ENCODE data around the gene AFF4.
"Not testable (repeated sequence)": the region's sequence is repeated elsewhere in the genome, so short reads cannot be mapped to it uniquely, and the experiment has no call there.

The AFF4 gene

DNA sequence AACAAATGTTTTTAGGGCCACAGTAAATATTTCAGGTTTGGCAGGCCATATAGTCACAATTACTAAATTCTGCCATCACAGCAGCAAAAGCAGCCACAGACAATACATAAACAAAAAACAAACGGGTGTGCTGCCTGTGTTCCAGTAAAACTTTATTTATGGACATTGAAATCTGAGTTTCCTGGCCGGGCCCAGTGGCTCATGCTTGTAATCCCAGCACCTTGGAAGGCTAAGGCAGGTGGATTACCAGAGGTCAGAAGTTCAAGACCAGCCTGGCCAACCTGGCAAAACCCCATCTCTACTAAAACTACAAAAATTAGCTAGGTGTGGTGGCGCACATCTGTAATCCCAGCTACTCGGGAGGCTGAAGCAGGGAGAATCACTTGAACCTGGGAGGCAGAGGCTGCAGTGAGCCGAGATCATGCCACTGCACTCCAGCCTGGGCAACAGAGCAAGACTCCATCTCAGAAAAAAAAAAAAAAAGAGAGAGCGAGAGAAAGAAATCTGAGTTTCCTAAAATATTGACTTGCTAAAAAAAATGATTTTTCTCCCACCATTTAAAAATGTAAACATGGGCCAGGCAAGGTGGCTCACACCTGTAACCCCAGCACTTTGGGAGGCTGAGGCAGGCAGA is 7.2 kb downstream of the AFF4 start:
- not testable (repeated sequence) for DNase-seq

- no peak for DNase-seq
These were observed 9.7 kb downstream of the AFF4 start for GRCh38 chr5:132953710-132954109.

GRCh38 chr5:132952829-132953228 is 10.6 kb downstream of the AFF4 start:
- no peak for DNase-seq

DNA sequence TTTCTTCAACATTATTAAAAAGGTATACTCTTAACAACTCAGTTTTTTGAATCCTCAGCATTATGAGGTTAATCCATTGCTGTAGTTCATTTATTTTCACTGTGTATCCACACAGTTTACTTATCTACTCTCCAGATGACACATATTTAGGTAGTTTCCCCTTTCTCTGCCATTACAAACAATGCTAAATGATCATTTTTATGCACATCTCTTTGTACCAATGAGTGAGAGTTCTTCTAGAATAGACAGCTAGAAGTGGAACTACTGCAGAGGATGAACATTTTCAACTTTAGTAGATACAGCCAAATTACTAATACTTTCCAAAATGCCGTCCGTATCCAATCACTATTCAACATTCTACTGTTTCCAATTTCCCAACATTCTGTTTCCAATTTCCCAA is 11.5 kb downstream of the AFF4 start:
- no peak for DNase-seq

DNA sequence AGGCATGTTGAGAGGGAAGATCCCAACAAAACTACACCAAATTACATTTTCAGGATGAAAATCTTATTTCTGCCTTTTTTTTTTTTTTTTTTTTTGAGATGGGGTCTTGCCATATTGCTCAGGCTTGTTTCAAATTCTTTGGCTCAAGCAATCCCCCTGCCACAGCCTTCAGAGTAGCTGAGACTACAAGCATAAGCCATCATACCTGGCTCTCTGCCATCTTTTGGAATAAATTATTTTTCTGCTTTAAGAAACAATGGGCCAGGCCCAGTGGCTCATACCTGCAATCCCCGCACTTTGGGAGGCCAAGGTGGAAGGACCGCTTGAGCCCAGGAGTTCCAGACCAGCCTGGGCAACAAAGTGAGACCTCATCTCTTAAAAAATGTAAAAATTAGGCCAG is 14.3 kb downstream of the AFF4 start:
- DNase-seq: no peak

GRCh38 chr5:132947671-132948070 is 15.8 kb downstream of the AFF4 start:
- DNase-seq: no peak

GRCh38 chr5:132945315-132945714 is 18.1 kb downstream of the AFF4 start:
- DNase-seq: not testable (repeated sequence)

DNA sequence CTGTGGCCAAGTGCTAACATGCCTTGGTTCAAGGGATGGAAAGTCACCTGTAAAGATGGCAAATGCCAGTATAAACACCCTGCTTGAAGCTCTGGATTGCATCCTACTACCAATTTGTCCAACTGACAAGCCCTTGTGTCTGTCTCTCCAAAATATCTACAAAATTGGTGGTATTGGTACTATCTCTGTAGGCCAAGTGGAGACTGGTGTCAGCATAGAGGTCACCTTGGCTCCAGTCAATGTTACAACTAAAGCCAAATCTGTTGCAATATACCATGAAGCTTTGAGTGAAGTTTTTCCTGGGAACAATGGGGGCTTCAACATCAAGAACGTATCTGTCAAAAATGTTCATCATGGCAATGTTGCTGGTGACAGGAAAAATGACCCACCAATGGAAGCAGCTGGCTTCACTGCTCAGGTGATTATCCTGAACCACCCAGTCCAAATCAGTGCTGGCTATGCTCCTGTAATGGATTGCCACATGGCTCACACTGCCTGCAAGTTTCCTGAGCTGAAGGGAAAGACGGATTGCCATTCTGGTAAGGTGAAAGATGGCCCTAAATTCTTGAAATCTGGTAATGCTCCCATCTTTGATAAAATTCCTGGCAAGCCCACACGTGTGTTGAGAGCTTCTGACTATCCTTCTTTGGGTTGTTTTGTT is 19.9 kb downstream of the AFF4 start:
- no peak for DNase-seq

DNA sequence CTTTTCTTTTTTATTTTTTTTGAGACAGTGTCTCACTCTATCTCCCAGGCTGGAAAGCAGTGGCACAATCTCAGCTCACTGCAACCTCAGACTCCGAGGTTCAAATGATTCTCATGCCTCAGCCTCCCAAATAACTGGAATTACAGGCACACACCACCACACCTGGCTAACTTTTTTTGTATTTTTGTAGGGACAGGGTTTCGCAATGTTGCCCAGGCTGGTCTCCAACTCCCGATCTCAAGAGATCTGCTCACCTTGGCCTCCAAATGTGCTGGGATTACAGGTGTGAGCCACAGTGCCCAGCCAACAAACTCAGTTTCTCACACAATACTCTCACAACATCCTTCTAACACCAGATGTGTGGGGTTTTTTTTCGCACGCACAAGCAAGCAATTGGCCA is 22.1 kb downstream of the AFF4 start:
- DNase-seq: no peak

DNA sequence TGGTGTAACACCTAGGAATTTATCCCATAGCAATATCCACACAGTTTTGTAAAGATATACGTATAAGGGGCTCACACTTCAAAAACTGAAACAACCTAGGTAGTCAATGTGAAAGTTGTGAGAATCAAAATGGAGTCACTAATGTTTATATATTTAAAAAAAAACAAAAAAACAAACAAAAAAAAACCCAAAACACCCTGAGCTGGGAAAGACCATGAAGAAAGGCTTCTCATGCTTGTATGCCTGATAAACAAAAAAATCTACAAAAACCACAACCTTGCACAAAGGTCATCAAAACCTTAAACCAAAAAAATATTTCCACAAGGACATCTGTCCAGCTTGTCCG is 35.4 kb downstream of the AFF4 start:
- no peak for DNase-seq

DNA sequence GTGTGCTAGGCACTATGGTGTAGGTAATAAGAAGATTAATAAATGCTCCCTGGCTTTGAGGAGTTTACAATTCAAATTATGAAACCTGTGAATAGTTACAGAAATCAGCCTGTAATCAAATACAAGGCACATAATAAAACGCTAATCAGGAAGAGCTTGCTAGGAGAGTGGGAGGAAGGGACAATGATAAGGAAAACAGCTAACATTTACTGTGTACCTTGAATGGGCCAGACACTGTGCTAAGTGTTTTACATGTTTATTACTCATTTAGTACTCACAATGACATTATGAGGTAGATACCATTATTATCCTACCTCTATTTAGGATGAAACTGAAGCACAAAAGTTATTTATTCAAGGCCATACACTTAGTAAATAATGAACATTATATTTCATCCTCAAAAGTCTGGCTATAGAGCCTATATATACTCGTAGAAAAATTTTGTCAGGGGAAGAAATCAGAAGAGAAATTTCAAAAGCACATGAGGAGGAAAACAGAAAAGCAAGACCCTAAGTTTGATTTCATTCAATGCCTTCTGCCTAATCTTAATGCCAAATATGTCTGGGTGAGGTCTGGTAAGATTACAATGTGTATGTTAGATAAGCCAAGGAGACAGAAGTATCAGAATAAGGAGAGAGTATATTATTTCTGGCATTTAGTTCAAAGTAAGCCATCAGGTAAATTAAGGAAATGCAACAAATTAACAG is 35.9 kb downstream of the AFF4 start:
- DNase-seq: no peak

GRCh38 chr5:132926437-132926836 is 37.0 kb downstream of the AFF4 start:
- no peak for DNase-seq

DNA sequence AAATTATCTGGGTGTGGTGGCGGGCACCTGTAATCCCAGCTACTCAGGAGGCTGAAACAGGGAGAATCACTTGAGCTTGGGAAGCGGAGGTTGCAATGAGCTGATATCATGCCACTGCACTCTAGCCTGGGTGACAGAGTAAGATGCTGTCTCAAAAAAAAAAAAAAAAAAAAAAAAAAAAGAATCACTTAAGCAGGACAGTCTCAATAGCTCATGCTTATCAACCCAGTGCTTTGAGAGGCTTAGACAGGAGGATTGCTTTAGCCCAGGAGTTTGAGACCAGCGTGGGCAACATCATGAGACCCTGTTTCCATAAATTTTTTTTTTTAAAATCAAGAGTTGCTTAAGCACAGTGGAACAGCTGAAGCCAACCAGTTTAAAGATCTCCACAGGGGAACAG is 47.3 kb downstream of the AFF4 start:
- DNase-seq: no peak

DNA sequence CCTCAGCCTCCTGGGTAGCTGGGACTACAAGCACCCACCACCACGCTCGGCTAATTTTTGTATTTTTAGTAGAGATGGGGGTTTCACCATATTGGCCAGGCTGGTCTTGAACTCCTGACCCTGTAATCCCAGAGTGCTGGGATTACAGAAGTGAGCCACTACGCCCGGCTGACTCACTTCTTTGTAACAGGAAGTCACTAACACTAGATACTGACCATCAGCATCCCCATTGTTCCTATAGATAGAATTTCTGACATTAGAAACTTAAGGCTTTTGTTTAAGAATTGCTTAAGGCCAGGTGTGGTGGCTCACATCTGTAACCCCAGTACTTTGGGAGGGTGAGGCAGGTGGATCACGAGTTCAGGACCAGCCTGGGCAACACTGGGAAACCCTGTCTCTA is 47.8 kb downstream of the AFF4 start:
- DNase-seq: no peak

DNA sequence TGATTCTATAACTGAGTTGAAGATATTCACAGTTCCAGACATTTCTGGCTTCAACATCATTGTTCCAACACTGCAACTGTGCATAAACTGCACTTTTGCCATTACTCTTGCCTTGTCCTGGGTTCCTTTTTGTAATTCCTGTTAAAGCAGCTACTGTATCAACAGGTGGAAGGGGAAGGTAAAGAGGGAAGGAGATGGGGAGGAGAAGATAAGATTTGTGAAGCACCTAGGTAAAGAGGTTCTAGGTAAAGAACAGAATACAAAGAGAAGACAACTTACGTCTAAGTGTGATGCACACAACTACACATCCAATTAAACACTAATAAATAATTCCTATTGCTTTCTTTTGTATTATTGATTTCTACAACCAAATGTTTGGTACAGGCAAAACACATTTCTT is 53.7 kb downstream of the AFF4 start:
- DNase-seq: no peak

GRCh38 chr5:132907161-132907560 is 56.3 kb downstream of the AFF4 start:
- no peak for DNase-seq

DNA sequence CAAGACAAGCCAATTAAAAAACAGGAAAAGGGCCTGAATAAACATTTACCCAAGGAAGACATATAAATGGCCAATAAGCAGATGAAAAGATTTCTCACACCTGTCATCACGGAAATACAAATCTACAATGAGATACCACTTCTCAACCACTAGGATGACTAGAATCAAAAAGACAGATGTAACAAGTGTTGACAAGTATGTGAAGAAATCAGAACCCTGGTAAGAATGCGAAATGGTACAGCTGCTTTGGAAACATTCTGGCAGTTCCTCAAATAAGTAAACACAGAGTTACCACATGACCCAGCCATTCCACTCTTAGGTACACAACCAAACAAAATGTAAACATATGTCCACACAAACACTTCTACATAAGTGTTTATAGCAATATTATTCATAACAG is 57.5 kb downstream of the AFF4 start:
- DNase-seq: no peak

- DNase-seq: no peak
These were observed 61.7 kb downstream of the AFF4 start for GRCh38 chr5:132901730-132902129.

DNA sequence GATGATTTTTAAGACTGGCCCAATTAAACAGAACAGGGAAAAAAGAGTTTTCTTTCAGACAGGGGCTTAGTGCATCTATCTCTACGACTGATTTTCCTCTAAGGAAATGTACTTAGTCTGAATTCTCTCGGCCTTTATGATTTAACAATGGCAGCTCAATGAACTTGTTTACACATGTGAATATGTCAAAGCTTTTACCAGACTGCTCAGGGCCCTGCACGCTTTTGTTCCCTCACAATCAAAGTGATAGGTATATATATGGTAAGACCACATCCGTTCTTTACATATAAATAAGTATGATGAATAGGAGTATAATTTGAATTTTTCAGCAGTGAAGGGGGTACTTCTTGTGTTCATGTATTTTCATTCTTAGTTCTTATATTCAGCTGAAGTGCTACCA is 62.4 kb downstream of the AFF4 start:
- DNase-seq: no peak

GRCh38 chr5:132898094-132898493 is 65.3 kb downstream of the AFF4 start:
- DNase-seq: no peak

DNA sequence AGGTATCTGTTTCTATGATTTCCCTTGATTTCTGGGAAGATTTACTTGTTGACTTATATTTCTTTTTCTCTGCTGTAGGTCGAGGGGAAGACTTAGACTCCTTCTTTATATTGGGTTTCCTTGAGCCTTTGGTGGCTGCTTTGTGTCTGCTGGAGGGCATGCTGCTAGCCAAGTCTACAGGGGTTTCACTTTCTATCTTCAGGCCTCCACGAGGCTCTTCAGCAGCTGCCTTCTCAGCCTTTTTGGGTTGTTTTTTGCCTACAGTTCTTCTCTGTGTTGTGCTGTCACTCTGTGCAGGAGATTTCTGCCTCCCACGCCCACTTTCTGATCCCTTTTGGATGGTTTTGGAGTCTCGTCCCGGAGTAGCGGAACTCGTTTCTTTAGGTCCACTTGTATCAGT is 66.7 kb downstream of the AFF4 start:
- no peak for DNase-seq

GRCh38 chr5:132895719-132896305 is 67.6 kb downstream of the AFF4 start:
- DNase-seq: no peak

- DNase-seq: no peak
These were observed 72.6 kb downstream of the AFF4 start for GRCh38 chr5:132890817-132891216.

GRCh38 chr5:132889501-132889900 is 73.9 kb downstream of the AFF4 start:
- no peak for DNase-seq
